ENCODE data around the gene CBFA2T3. TPM values are rescaled to one million over a fixed set of nuclear protein-coding genes. Genes with fewer than 3 reads are reported as not detected.

Gene CBFA2T3
- total RNA-seq, 6 experiments from 2014 or later, result 2.5 to 9.8 (median 4.2) TPM

DNA sequence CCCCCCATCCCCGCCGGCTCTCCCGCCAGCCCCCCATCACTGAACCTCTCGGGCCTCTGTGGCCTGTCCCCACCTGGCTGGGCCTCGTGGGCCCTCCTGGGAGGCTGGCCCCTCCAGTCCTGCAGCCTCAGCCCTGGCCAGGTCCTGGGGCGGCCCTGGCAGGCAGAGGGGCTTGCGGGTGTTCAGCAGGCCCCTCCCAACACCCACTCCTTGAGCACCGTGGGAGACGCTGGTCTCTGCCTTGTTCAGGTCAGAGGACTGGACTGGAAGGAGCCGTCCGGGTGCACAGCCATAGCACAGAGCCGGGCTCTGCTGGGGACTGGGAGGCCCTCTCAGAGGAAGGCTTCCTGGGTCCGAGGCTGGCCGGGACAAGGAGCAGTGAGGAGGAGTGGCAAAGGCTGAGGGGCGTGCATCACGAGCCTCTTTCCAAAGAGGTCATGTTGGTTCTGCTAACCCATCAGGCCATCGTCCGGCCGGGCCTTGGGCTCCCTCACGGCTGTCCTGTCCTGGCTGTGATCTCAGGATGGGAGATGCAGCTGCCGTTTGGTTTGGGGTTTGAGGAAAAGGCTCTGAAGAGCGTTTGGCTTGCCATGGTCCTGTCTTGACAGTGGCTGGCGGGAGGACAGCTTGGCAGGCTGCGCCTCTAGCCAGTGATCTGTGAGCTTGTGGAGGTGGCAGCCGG lies 104.2 kb downstream of the CBFA2T3 start:
- Histone ChIP-seq H3K36me3 (no peaks in the 10 kb centered on the region), H3K4me3 (no peak overlapping the region), H3K4me1 (no peaks in the 10 kb centered on the region), H3K9me3 (no peaks in the 10 kb centered on the region), H3K27ac (no peak overlapping the region), H3K27me3 (no peaks in the 10 kb centered on the region)
- TF ChIP-seq, protein P1, sequence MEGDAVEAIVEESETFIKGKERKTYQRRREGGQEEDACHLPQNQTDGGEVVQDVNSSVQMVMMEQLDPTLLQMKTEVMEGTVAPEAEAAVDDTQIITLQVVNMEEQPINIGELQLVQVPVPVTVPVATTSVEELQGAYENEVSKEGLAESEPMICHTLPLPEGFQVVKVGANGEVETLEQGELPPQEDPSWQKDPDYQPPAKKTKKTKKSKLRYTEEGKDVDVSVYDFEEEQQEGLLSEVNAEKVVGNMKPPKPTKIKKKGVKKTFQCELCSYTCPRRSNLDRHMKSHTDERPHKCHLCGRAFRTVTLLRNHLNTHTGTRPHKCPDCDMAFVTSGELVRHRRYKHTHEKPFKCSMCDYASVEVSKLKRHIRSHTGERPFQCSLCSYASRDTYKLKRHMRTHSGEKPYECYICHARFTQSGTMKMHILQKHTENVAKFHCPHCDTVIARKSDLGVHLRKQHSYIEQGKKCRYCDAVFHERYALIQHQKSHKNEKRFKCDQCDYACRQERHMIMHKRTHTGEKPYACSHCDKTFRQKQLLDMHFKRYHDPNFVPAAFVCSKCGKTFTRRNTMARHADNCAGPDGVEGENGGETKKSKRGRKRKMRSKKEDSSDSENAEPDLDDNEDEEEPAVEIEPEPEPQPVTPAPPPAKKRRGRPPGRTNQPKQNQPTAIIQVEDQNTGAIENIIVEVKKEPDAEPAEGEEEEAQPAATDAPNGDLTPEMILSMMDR (IDR thresholded peaks at IDR 0.05), result no peak
- TF ChIP-seq POLR2A (IDR thresholded peaks at IDR 0.05), result no peak
- no peak for DNase-seq
- ATAC-seq, result no peak
- 71% methylated on average over 9 of the region's 25 CpGs for whole genome bisulfite sequencing (ENCODE audit: insufficient coverage, low coverage, low lambda C conversion rate, missing lambda C conversion rate)
- intact Hi-C loops (cut with DNase I), result no loop called here

DNA sequence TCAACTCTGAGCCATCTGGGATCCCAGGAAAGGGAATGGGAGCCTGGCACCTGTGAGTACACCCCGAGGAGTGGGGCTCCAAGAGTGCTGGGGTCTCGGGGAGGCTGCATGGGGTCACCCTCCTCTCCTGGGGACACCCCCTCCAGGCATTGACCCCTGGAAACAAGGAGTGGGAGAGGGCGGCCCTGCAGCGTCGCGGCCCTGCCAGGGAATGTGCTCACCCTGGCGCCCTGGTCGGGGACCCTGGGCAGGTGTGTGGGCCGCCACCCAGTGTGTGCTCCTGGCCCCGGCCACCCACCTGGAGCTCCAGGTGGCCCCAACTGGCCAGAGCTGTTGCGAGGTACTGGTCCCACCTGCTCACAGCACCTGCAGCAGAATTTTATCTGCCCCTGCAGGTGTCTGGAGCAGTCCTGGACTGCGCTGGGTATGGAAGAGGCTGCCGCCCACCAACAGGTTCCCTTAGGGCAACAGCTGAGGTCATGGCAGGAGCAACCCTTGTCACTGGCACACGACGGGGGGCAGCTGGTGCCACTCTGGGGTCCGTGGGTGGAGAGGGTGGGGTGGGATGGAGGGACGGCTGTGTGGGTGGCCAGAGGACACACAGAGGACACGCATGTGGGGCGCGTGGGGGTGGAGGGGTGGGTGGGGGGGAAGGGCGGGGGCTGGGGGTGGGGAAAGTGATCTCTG lies 105.1 kb downstream of the CBFA2T3 start:
- no peak for ATAC-seq
- H3K27ac ChIP-seq, result no peak overlapping the region
- TF ChIP-seq POLR2A (IDR thresholded peaks at IDR 0.05), result no peak
- TF ChIP-seq, protein P1 (IDR thresholded peaks at IDR 0.05), result no peak
- no peaks in the 10 kb centered on the region for H3K4me1 ChIP-seq
- no peaks in the 10 kb centered on the region for H3K27me3 ChIP-seq
- no peaks in the 10 kb centered on the region for H3K36me3 ChIP-seq
- no peaks in the 10 kb centered on the region for H3K9me3 ChIP-seq
- WGBS (ENCODE audit: insufficient coverage, low coverage, low lambda C conversion rate, missing lambda C conversion rate), result 55% methylated on average over 8 of the region's 21 CpGs
- H3K4me3 ChIP-seq, result no peak overlapping the region
- DNase-seq, result no peak
- intact Hi-C loops (cut with DNase I), result no loop called here

DNA sequence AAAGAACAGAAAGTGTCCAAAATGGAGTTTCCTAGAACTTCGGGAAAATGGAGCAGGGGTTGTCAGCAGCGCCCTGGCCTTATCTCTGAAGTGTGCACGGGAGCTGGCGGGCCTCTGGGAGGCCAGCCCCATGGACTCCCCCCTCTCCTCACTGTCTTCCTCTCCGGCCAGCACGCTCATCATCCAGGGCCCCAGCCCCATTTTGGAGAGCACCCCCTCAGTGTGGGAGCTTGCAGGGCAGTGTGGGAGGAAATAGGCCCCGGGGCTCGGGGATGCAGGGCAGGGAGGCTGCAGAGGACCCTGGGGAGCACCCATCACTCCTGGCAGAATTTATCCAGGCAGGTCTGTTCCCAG lies 105.7 kb downstream of the CBFA2T3 start:
- no peak for DNase-seq
- no peak overlapping the region for H3K4me3 ChIP-seq
- H3K27ac ChIP-seq, result no peak overlapping the region
- no peaks in the 10 kb centered on the region for H3K4me1 ChIP-seq
- H3K27me3 ChIP-seq, result no peaks in the 10 kb centered on the region
- ATAC-seq, result no peak
- H3K36me3 ChIP-seq, result no peaks in the 10 kb centered on the region
- TF ChIP-seq, protein P1 (IDR thresholded peaks at IDR 0.05), result no peak
- TF ChIP-seq POLR2A (IDR thresholded peaks at IDR 0.05), result no peak
- intact Hi-C loops (cut with DNase I), result no loop called here
- no peaks in the 10 kb centered on the region for H3K9me3 ChIP-seq
- 45% methylated on average over 7 of the region's 8 CpGs for WGBS (ENCODE audit: insufficient coverage, low coverage, low lambda C conversion rate, missing lambda C conversion rate)

DNA sequence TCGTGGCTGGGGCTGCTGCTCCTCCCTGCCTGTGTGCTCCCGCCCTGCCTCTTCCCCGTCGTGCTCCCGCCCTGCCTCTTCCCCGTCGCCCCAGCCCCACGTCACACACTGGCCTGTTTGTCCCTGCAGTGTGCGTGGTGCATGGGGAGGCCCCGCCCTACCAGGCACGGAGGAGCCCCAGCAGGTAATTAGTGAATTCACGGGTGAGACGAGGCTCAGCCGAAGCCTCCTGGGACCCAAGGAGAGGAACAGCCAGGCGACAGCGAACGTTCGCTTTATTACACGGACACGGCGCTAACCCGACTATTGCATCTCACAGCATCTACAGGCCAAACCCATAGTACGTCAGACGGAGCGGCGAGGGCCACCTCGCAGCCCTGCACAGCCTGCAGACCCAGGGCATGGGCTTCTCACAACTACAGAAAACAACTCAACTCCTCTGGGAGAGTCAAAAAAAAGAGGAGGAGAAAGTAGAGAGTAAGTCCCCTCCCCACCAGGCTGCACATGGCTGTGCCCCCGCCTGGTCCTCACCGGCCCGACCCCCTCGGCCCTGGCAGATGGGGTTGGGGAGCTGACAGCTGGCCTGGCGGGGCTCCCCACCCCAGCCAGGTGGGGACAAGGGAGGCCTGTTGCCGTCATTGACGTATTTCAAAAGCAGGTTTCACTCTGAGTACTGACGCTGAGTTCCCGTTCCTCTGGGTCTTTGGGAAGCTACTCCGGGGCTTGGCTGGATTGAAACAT lies 106.2 kb downstream of the CBFA2T3 start:
- Histone ChIP-seq H3K27ac (no peak overlapping the region), H3K9me3 (no peaks in the 10 kb centered on the region), H3K4me1 (no peaks in the 10 kb centered on the region), H3K36me3 (no peaks in the 10 kb centered on the region), H3K27me3 (no peaks in the 10 kb centered on the region), H3K4me3 (no peak overlapping the region)
- intact Hi-C loops (cut with DNase I), result no loop called here
- DNase-seq (no peak), ATAC-seq (no peak)
- 54% methylated on average over 20 of the region's 37 CpGs for WGBS (ENCODE audit: insufficient coverage, low coverage, low lambda C conversion rate, missing lambda C conversion rate)
- TF ChIP-seq, protein P1 (IDR thresholded peaks at IDR 0.05), result no peak
- no peak for TF ChIP-seq POLR2A (IDR thresholded peaks at IDR 0.05)
